HepG2 (cell line): ENCODE measurements around the gene MAT2A. TPM values are rescaled to one million over a fixed set of nuclear protein-coding genes. Genes with fewer than 3 reads are reported as not detected.

Experiments used
- ARHGAP35 ChIP-seq: sonication (generic); formaldehyde crosslinking; IDR thresholded peaks from 2 replicates; pipeline ENCODE4 v1.9.0; 2022; ENCODE audit warnings: mild to moderate bottlenecking, inconsistent platforms, moderate library complexity, missing genetic modification reagents, borderline replicate concordance
- CCAR2 ChIP-seq: fragments of 200-400 bp; formaldehyde crosslinking; optimal IDR thresholded peaks from 2 replicates; pipeline ENCODE3; 2018; ENCODE audit warnings: low read depth, mild to moderate bottlenecking, low read length, moderate library complexity
- HMG20A ChIP-seq: IDR thresholded peaks from 2 replicates; pipeline ENCODE4 v1.6.1; 2016; ENCODE audit warnings: borderline replicate concordance
- MEIS1 ChIP-seq: sonication (generic); formaldehyde crosslinking; IDR thresholded peaks from 2 replicates; pipeline ENCODE4 v1.9.0; 2021; ENCODE audit warnings: mild to moderate bottlenecking, missing genetic modification reagents, moderate library complexity, borderline replicate concordance
- MTF1 ChIP-seq: sonication (generic); formaldehyde crosslinking; IDR thresholded peaks from 2 replicates; pipeline ENCODE4 v1.5.0; 2020; ENCODE audit warnings: missing genetic modification reagents
- PTBP1 ChIP-seq: fragments of 200-400 bp; formaldehyde crosslinking; IDR thresholded peaks from 2 replicates; pipeline ENCODE4 v1.6.1; 2018; ENCODE audit warnings: low read length, low read depth; ENCODE audit not compliant: poor library complexity, severe bottlenecking
- SIN3A ChIP-seq: IDR thresholded peaks from 2 replicates; pipeline ENCODE4 v1.6.1; 2011; ENCODE audit warnings: low read depth, mild to moderate bottlenecking, control low read depth, low read length, borderline replicate concordance
- STAG1 ChIP-seq: sonication (generic); formaldehyde crosslinking; IDR thresholded peaks from 2 replicates; pipeline ENCODE4 v1.4.0; 2020; ENCODE audit warnings: missing genetic modification reagents
- STAT6 ChIP-seq: sonication (generic); formaldehyde crosslinking; IDR thresholded peaks from 2 replicates; pipeline ENCODE4 v1.4.0; 2020; ENCODE audit warnings: missing genetic modification reagents, mild to moderate bottlenecking, borderline replicate concordance
- TOPORS ChIP-seq: sonication (generic); formaldehyde crosslinking; IDR thresholded peaks from 2 replicates; pipeline ENCODE4 v1.8.0; 2023; ENCODE audit warnings: mild to moderate bottlenecking, missing genetic modification reagents
- ZBTB38 ChIP-seq: sonication (generic); formaldehyde crosslinking; IDR thresholded peaks from 2 replicates; pipeline ENCODE4 v1.5.1; 2020; ENCODE audit warnings: mild to moderate bottlenecking, missing genetic modification reagents
- ZBTB4 ChIP-seq: sonication (generic); formaldehyde crosslinking; IDR thresholded peaks from 2 replicates; pipeline ENCODE4 v1.4.0; 2020; ENCODE audit warnings: missing genetic modification reagents, mild to moderate bottlenecking, borderline replicate concordance
- ZNF160 ChIP-seq: sonication (generic); formaldehyde crosslinking; IDR thresholded peaks from 2 replicates; pipeline ENCODE4 v1.8.0; 2022; ENCODE audit warnings: mild to moderate bottlenecking, inconsistent platforms, missing genetic modification reagents
- ZNF280D ChIP-seq: sonication (generic); formaldehyde crosslinking; IDR thresholded peaks from 2 replicates; pipeline ENCODE4 v1.5.1; 2020; ENCODE audit warnings: mild to moderate bottlenecking, missing genetic modification reagents
- ZNF333 ChIP-seq: sonication (generic); formaldehyde crosslinking; IDR thresholded peaks from 2 replicates; pipeline ENCODE4 v1.4.0; 2020; ENCODE audit warnings: mild to moderate bottlenecking, missing genetic modification reagents, borderline replicate concordance
- ZNF343 ChIP-seq: sonication (generic); formaldehyde crosslinking; IDR thresholded peaks from 2 replicates; pipeline ENCODE4 v1.4.0; 2020; ENCODE audit warnings: mild to moderate bottlenecking, missing genetic modification reagents
- ZNF460 ChIP-seq: sonication (generic); formaldehyde crosslinking; IDR thresholded peaks from 2 replicates; pipeline ENCODE4 v1.5.1; 2020; ENCODE audit warnings: missing genetic modification reagents, mild to moderate bottlenecking, borderline replicate concordance
- ZNF550 ChIP-seq: sonication (generic); formaldehyde crosslinking; IDR thresholded peaks from 2 replicates; pipeline ENCODE4 v1.4.0; 2020; ENCODE audit warnings: mild to moderate bottlenecking, missing genetic modification reagents, borderline replicate concordance
- ZNF570 ChIP-seq: sonication (generic); formaldehyde crosslinking; IDR thresholded peaks from 2 replicates; pipeline ENCODE4 v1.4.0; 2020; ENCODE audit warnings: mild to moderate bottlenecking, missing genetic modification reagents, borderline replicate concordance
- ZNF616 ChIP-seq: sonication (generic); formaldehyde crosslinking; IDR thresholded peaks from 2 replicates; pipeline ENCODE4 v1.5.0; 2020; ENCODE audit warnings: low read depth, mild to moderate bottlenecking, missing genetic modification reagents
- polyA plus RNA-seq, 8 experiments: library from polyadenylated mRNA; depleted of rRNA in 3 of 8; stranded (reverse) in 7 of 8; unstranded in 1 of 8; fragments of >200 nt; fragmentation: Illumina TruSeq in 4 of 8; extraction: Trizol in 4 of 8; gene quantifications; 2 replicates each; pipeline versions ENCODE4 v1.2.1 to v1.2.3, GENCODE V29; 2011 to 2016; ENCODE audit warnings: low read depth in 4 of 8, missing spikeins in 1 of 8, mixed read lengths in 1 of 8; ENCODE audit not compliant: insufficient read depth in 1 of 8
- total RNA-seq, 5 experiments: library from RNA; depleted of rRNA; stranded (reverse); fragments of >200 nt; fragmentation: Illumina TruSeq; extraction: Trizol; gene quantifications; 2 replicates each; pipeline ENCODE4 v1.2.3, GENCODE V29; 2016; ENCODE audit warnings: low read depth in 1 of 5

MAT2A gene
- total and polyA plus RNA-seq, 2 of the 13 experiments (the other 11 are each of a cell fraction or from before 2014, with no cell fraction given): 155 to 331 TPM

- TF ChIP-seq STAT6 (CRISPR knock-in tag): no peak
- TF ChIP-seq ZBTB4: no peak
- no peak for TF ChIP-seq ZNF460
- no peak for TF ChIP-seq ZBTB38
- TF ChIP-seq CCAR2: no peak
- TF ChIP-seq MEIS1 (CRISPR knock-in tag): no peak
- TF ChIP-seq ZNF160 (CRISPR knock-in tag): no peak
- no peak for TF ChIP-seq ARHGAP35 (CRISPR knock-in tag)
- no peak for TF ChIP-seq TOPORS (CRISPR knock-in tag)
- no peak for TF ChIP-seq ZNF550 (CRISPR knock-in tag)
- TF ChIP-seq MTF1 (CRISPR knock-in tag): no peak
- no peak for TF ChIP-seq ZNF616 (CRISPR knock-in tag)
- TF ChIP-seq HMG20A (CRISPR knock-in tag): no peak
- TF ChIP-seq ZNF343: no peak
- TF ChIP-seq PTBP1: no peak
- TF ChIP-seq ZNF333 (CRISPR knock-in tag): 0 out of 2 replicates have a peak, but pooled peaks have one; percentile 49
- TF ChIP-seq STAG1 (CRISPR knock-in tag): peak; percentile 14; the same call in 1 of the 2 replicates
- no peak for TF ChIP-seq ZNF570 (CRISPR knock-in tag)
- TF ChIP-seq SIN3A: no peak
- TF ChIP-seq ZNF280D (CRISPR knock-in tag): no peak
Measured at GRCh38 chr2:85593023-85593422, 54.1 kb downstream of the MAT2A start (continued).
